NCI-H524 (cell line): ENCODE data around the gene IQSEC1.

Experiments used
- DNase-seq, 2 experiments: peaks; one replicate each; lab custom pipeline; 2025; lab: John Stamatoyannopoulos, UW

IQSEC1 gene

DNA sequence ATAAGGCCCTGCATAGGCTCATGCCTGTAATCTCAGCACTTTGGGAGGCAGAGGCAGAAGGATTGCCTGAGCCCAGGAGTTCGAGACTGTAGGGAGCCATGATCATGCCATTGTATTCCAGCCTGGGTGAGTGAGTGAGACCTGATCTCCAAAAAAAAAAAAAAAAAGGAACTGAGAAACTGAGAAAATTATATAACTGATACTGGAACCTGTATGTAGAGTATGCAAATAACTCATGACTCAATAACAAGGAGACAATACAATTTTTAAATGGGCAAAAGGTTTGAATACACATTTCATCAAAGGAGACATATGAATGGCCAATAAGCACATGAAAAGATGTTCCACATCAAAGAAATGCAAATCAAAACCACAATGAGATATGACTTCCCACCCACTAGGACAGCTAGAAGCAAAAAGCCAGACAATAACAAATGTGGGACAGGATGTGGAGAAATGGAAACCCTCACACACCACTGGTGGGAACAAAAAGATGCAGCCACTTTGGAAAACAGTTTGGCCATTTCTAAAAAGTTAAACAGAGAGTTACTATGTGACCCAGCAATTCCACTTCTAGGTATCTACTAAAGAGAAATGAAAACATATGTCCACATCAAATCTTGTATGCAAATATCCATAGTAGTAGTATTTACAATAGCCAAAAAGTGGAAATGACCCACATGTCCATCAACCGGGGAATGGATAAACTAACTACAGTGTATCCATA is 70.7 kb downstream of the IQSEC1 start:
- no peak for DNase-seq

DNA sequence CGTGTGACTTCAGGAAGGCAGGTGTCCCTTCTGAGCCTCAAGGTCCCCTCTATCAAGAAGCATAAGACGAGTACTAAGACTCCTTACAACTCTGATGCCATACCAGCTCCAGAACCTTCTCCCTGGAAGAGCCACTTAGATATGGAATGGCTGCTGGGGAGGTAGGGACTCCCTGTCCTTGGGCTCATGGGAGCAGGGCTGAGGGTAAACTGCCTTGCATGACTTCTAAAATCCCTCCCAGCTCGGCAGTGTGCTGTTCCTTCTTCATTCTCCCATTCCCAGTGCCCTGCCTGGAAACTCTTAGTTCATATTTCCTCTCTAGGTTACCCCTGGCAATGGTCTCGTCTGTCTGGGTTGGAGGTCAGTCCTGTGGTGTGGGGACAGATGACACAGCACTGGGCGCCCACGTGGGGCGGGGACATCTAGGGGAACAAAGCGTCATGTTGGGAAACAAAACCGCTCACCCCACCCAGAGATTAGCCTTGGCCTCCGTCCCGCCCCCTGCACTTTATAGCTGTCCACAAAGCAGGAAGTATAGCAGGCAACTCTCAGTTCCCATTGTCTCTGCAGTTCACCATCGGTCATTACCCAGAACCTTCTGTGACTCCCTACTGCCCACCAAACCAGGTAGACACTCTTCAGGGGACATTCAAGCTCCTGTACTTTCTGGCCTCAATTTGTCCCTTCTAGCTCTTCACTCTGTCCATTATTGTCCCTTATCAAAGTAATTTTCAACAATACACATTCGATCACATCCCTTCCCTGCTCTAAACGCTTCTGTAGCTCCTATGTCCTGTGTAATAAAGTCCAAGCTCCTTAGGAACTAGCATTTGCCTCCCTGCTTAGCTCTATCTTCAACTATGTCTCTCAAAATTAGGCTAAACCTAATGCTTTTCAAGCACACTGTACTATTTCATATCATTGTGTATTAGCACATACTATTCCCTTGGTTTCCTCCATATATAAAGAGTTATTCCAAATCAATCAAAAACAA is 73.8 kb downstream of the IQSEC1 start:
- DNase-seq = no peak

DNA sequence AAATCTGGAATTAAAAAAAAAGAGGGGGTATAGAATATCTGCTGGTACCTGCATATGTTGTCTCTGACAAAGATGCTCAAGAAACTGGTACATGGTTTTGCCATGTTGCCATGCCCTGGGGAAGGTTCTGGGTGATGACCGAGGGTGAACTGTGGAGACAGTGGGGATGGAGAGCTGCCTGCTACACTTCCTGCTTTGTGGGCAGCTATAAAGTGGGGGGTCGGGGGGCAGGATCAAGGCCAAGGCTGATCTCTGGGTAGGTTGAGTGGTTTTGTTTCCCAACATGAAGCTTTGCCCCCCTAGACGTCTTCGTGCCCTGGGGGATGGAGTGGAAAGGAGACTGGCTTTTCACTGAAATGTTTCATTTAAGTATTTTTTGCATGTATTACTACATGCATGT is 74.6 kb downstream of the IQSEC1 start:
- no peak for DNase-seq

DNA sequence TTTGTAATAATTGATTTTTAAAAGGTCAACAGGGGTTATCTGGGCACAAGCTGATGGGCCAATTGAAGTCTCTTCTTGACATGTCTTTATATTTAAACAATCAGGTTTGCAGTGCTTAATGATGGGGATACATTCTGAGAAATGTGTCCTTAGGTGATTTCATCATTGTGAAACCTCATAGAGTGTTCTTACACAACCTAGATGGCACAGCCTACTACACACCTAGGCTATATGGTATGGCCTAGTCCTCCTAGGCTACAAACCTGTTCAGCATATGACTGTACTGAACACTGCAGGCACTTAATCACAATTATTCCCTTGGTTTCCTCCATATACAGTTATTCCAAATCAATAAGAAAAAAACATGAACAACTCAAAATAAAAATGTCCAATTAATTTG is 75.8 kb downstream of the IQSEC1 start:
- no peak for DNase-seq

GRCh38 chr3:12996181-12996506 is 77.1 kb downstream of the IQSEC1 start:
- no peak for DNase-seq

DNA sequence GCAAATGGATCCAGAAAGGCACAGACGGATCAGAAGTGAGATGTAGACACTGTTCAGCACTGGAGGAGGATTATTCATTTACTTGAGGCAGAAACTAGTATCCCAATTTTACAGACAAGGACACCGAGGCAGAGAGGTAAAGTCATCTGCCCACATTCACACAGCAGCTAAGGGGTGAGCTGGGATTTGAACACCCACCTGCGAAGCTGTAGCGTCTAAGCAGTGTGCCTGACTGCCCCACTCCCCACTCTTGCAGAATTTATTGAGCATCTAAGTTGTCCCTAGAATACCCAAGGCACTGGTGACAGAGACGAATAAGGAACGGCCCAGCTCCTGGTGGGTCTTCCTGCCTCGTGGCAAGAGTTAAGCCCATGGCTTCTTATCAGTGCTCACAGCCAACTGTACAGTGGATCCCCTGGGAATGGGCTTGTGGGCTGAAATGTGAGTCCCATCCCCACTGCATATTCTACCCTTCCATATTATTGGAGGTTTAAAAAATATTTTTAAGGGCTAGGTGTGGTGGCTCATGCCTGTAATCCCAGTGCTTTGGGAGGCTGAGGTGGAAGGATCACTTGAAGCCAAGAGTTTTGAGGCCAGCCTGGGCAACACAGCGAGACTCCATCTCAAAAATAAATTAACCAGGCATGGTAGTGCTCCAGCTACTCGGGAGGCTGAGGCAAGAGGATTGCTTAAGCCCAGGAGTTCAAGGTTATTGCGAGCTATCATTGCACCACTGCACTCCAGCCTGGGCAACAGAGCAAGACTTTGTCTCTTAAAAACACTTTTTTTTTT is 77.6 kb downstream of the IQSEC1 start:
- no peak for DNase-seq

GRCh38 chr3:12994607-12995388 is 78.4 kb downstream of the IQSEC1 start:
- DNase-seq = peak; percentile 55 to 76

GRCh38 chr3:12994357-12994606 is 78.9 kb downstream of the IQSEC1 start:
- DNase-seq = no peak

GRCh38 chr3:12993517-12994356 is 79.5 kb downstream of the IQSEC1 start:
- peak in 1 of 2 experiments; percentile 17 for DNase-seq

- DNase-seq = no peak
Observed at GRCh38 chr3:12992629-12993516, 80.4 kb downstream of the IQSEC1 start.

DNA sequence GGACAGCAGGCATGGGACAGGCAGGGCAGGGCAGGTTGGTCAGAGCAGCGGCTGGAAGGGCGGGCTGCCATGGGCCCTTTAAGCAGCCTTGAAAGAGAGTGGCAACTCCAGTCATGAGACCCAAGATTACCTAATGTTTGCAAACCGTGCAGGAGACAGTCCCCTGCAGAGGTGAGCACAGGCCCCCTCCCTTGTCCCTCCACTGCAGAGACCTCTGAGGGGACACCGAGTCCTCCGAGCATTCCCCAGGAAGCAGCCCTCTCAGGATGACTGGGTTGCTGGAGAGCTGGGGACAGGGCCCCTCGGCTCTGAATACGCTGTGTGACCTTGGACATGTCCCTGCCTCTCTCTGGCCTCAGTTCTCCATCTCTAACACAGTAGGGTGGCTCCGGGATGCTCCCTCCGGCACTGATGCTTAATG is 81.4 kb downstream of the IQSEC1 start:
- DNase-seq = no peak

- DNase-seq = no peak
Observed at GRCh38 chr3:12991481-12991837, 81.8 kb downstream of the IQSEC1 start.

- DNase-seq = peak; percentile 54 to 71
Observed at GRCh38 chr3:12990781-12991480, 82.3 kb downstream of the IQSEC1 start.

DNA sequence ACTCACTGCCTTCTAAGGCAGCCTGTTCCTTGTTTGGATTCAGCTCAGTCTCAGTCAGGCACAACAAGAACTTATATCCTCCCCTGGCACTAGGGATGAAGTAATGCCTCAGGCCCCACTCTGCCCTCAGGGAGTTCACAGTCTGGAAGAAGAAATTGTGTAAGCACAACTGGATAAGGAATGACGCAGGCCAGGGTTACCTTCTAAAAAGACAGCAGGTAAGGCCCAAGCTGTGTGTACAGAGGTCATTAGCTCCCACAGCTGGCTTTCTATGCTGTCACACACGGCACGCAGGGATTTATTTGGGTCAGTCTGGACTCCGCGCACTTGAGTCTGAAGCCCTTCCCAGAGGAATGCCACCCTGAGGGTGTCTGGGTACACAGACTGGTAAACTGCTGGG is 82.9 kb downstream of the IQSEC1 start:
- peak in 1 of 2 experiments; percentile 46 for DNase-seq

DNA sequence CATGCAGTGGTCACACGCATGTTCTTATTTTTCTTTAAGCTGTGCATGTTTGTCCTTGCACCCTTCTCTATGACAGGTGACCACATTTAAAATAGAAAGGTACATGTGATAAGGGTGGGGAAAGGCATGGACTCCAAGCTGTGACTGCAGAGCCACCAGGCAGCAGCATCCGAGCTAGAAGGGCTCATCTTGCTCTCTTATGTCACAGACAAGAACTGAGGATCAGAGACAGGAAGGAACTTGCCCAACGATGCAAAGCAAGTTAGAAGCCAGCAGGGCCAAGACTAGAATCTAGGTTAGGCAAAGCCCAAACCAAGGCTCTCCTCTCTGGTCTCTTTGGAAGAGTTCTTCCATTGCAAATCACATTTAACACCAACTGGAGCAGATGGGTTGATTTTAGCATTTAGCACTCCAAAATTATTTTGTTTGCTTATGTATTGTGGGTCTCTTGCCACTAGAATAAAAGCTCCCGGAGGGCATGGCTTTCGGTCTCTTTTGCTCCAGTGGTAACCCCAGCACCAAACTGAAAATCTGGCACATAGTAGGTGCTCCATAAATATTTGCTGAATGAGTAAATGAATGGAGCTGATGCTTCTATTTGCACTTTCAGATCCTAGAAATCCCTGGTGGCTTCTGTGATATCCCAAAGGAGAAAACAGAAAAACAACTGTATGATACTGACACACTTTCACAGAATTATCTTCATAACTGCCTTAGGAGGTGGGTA is 84.3 kb downstream of the IQSEC1 start:
- no peak for DNase-seq

- DNase-seq = no peak
Observed at GRCh38 chr3:12987602-12988001, 85.6 kb downstream of the IQSEC1 start.

DNA sequence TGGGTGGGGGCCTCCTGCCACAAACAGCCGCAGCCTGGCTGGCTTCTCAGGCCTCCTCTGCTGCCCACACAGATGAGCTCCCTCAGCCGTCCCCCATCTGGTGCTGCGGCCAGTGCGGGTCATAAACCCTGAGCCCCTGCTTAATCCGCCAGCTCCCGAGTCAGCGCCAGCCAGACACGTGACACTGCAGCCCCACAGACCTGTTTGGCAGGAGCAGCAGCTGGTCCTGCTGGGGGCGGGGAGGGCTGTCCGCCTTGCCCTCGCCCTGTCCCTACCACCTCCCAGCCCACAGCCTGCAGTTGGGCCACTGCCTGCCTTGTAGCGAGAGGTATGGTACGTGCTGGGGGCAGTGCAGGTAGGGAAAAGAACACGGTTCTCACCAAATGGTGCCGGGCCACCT is 86.2 kb downstream of the IQSEC1 start:
- peak; percentile 45 to 78 for DNase-seq

DNA sequence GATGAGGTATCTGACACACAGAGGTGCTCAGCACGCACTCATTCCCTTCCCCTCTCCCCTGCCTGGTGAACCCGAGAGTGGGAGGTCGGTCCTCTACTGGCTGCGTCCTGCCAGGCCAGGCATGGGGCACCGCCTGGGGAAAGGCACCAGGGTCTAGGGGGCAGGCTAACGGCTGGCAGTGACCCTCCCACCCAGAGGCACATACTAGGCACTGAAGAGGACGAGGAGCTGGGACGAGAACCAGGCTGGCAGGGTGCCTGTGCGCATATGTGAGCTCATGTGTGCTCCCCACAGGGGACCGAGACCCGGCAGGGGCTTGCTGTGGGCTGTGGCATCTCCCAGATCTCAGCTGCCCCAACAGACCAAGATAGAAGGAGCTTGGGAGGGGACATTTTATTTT is 86.7 kb downstream of the IQSEC1 start:
- no peak for DNase-seq

DNA sequence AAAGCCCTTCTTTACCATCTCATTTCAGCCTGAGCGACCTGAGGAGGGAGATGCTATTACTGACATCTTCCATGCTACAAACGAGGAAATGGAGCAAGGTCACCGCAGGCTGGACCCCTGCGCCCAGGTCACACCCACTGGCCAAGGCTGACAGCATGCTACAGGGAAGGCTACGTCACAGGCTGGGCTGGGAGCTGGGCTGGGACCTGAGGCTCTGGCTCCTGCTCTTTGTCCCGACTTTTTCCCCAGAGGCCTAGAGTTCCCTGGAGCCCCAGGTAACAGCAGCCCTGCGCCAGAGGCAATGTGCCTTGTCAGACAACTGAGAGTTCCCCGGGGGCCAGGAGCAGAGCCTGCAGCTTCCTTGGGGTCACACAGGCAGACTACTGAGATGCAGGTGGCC is 87.2 kb downstream of the IQSEC1 start:
- DNase-seq = no peak
